ENCODE results near the gene NEK1.

The NEK1 gene

GRCh38 chr4:169361756-169362155 is 250.6 kb downstream of the NEK1 start:
- no peak overlapping the region for H3K23ac ChIP-seq (ENCODE audit: low read depth, low read length, poor library complexity)
- H4K8ac ChIP-seq (ENCODE audit: low read depth, low read length), result no peak overlapping the region
- H2AK5ac ChIP-seq (ENCODE audit: low read depth, low read length), result no peak overlapping the region
- H3K27me3 ChIP-seq (ENCODE audit: control insufficient read depth in 3 of 3, insufficient read depth in 3 of 3, low read depth in 1 of 3, low read length in 3 of 3), result no peaks in the 10 kb centered on the region
- H4K91ac ChIP-seq (ENCODE audit: low read depth, low read length, poor library complexity), result no peak overlapping the region
- H3K9me3 ChIP-seq (replicated peaks in 1 of 2; ENCODE audit: control insufficient read depth in 2 of 2, insufficient read depth in 1 of 2, low read depth in 1 of 2, low read length in 2 of 2), result peaks cover 0 to 3% of the 10 kb centered on the region in 2 donors
- H3K36me3 ChIP-seq (replicated peaks in 1 of 2; ENCODE audit: control insufficient read depth in 2 of 2, insufficient read depth in 2 of 2, low read length in 2 of 2), result no peaks in the 10 kb centered on the region
- no peak overlapping the region for H3K27ac ChIP-seq (replicated peaks; ENCODE audit: low read length)
- no peak overlapping the region for H2BK120ac ChIP-seq (ENCODE audit: low read depth, low read length)
- H3K79me1 ChIP-seq (ENCODE audit: low read depth, low read length), result no peaks in the 10 kb centered on the region
- no peak overlapping the region for H2BK5ac ChIP-seq (ENCODE audit: low read length)
- no peaks in the 10 kb centered on the region for H3K4me1 ChIP-seq (ENCODE audit: control insufficient read depth in 2 of 2, insufficient read depth in 1 of 2, low read depth in 1 of 2, low read length in 2 of 2)
- H2AFZ ChIP-seq (ENCODE audit: low read length), result no peak overlapping the region
- no CpG with 5 or more reads among the region's 3 CpGs for WGBS, 2 donors (ENCODE audit: extremely low coverage in 2 of 2, insufficient read length in 2 of 2, insufficient replicate concordance in 1 of 2)
- no peak overlapping the region for H2BK15ac ChIP-seq (ENCODE audit: low read length)
- H3K9ac ChIP-seq (ENCODE audit: low read depth, low read length, poor library complexity), result no peak overlapping the region
- no peak overlapping the region for H3K14ac ChIP-seq (ENCODE audit: low read length)
- no peak overlapping the region for H2BK12ac ChIP-seq (ENCODE audit: low read length)
- H3K4me3 ChIP-seq (ENCODE audit: low read length in 2 of 2), result no peak overlapping the region
- H3K4ac ChIP-seq (ENCODE audit: low read length), result no peak overlapping the region
- DNase-seq (ENCODE audit: low spot score), result no peak
- H3K18ac ChIP-seq (ENCODE audit: low read length), result no peak overlapping the region
- H3K4me2 ChIP-seq (ENCODE audit: insufficient read depth, low read length, poor library complexity, severe bottlenecking), result no peak overlapping the region

GRCh38 chr4:169359961-169360360 is 252.4 kb downstream of the NEK1 start:
- Histone ChIP-seq H3K14ac (ENCODE audit: low read length) (no peak overlapping the region), H3K4me3 (ENCODE audit: low read length in 2 of 2) (no peak overlapping the region), H4K8ac (ENCODE audit: low read depth, low read length) (no peak overlapping the region), H2BK5ac (ENCODE audit: low read length) (no peak overlapping the region), H3K9ac (ENCODE audit: low read depth, low read length, poor library complexity) (no peak overlapping the region), H2AFZ (ENCODE audit: low read length) (no peak overlapping the region), H2BK15ac (ENCODE audit: low read length) (no peak overlapping the region), H3K4ac (ENCODE audit: low read length) (no peak overlapping the region), H2AK5ac (ENCODE audit: low read depth, low read length) (no peak overlapping the region), H3K27me3 (ENCODE audit: control insufficient read depth in 3 of 3, insufficient read depth in 3 of 3, low read depth in 1 of 3, low read length in 3 of 3) (no peaks in the 10 kb centered on the region), H3K4me1 (ENCODE audit: control insufficient read depth in 2 of 2, insufficient read depth in 1 of 2, low read depth in 1 of 2, low read length in 2 of 2) (no peaks in the 10 kb centered on the region), H3K36me3 (replicated peaks in 1 of 2; ENCODE audit: control insufficient read depth in 2 of 2, insufficient read depth in 2 of 2, low read length in 2 of 2) (no peaks in the 10 kb centered on the region), H3K18ac (ENCODE audit: low read length) (no peak overlapping the region), H3K27ac (replicated peaks; ENCODE audit: low read length) (no peak overlapping the region), H3K79me1 (ENCODE audit: low read depth, low read length) (no peaks in the 10 kb centered on the region), H2BK120ac (ENCODE audit: low read depth, low read length) (no peak overlapping the region), H2BK12ac (ENCODE audit: low read length) (no peak overlapping the region), H3K9me3 (replicated peaks in 1 of 2; ENCODE audit: control insufficient read depth in 2 of 2, insufficient read depth in 1 of 2, low read depth in 1 of 2, low read length in 2 of 2) (peaks cover 0 to 1% of the 10 kb centered on the region in 2 donors), H3K23ac (ENCODE audit: low read depth, low read length, poor library complexity) (no peak overlapping the region), H4K91ac (ENCODE audit: low read depth, low read length, poor library complexity) (no peak overlapping the region), H3K4me2 (ENCODE audit: insufficient read depth, low read length, poor library complexity, severe bottlenecking) (no peak overlapping the region)
- WGBS, 2 donors (ENCODE audit: extremely low coverage in 2 of 2, insufficient read length in 2 of 2, insufficient replicate concordance in 1 of 2), result no CpG with 5 or more reads among the region's 3 CpGs
- no peak for DNase-seq (ENCODE audit: low spot score)

GRCh38 chr4:169352360-169352759 is 260.0 kb downstream of the NEK1 start:
- Histone ChIP-seq H3K4ac (ENCODE audit: low read length) (no peak overlapping the region), H2AK5ac (ENCODE audit: low read depth, low read length) (no peak overlapping the region), H2BK5ac (ENCODE audit: low read length) (no peak overlapping the region), H3K23ac (ENCODE audit: low read depth, low read length, poor library complexity) (no peak overlapping the region), H3K9me3 (replicated peaks in 1 of 2; ENCODE audit: control insufficient read depth in 2 of 2, insufficient read depth in 1 of 2, low read depth in 1 of 2, low read length in 2 of 2) (no peaks in the 10 kb centered on the region), H3K36me3 (replicated peaks in 1 of 2; ENCODE audit: control insufficient read depth in 2 of 2, insufficient read depth in 2 of 2, low read length in 2 of 2) (no peaks in the 10 kb centered on the region), H3K27me3 (ENCODE audit: control insufficient read depth in 3 of 3, insufficient read depth in 3 of 3, low read depth in 1 of 3, low read length in 3 of 3) (no peaks in the 10 kb centered on the region), H2AFZ (ENCODE audit: low read length) (no peak overlapping the region), H3K9ac (ENCODE audit: low read depth, low read length, poor library complexity) (no peak overlapping the region), H3K4me3 (ENCODE audit: low read length in 2 of 2) (no peak overlapping the region), H4K8ac (ENCODE audit: low read depth, low read length) (no peak overlapping the region), H3K4me2 (ENCODE audit: insufficient read depth, low read length, poor library complexity, severe bottlenecking) (no peak overlapping the region), H3K14ac (ENCODE audit: low read length) (no peak overlapping the region), H3K18ac (ENCODE audit: low read length) (no peak overlapping the region), H2BK15ac (ENCODE audit: low read length) (no peak overlapping the region), H2BK12ac (ENCODE audit: low read length) (no peak overlapping the region), H2BK120ac (ENCODE audit: low read depth, low read length) (no peak overlapping the region), H3K27ac (replicated peaks; ENCODE audit: low read length) (no peak overlapping the region), H3K79me1 (ENCODE audit: low read depth, low read length) (no peaks in the 10 kb centered on the region), H4K91ac (ENCODE audit: low read depth, low read length, poor library complexity) (no peak overlapping the region), H3K4me1 (ENCODE audit: control insufficient read depth in 2 of 2, insufficient read depth in 1 of 2, low read depth in 1 of 2, low read length in 2 of 2) (peaks cover 0 to 4% of the 10 kb centered on the region in 2 donors)
- DNase-seq (ENCODE audit: low spot score), result no peak
- WGBS, 2 donors (ENCODE audit: extremely low coverage in 2 of 2, insufficient read length in 2 of 2, insufficient replicate concordance in 1 of 2), result no CpG with 5 or more reads among the region's 3 CpGs

GRCh38 chr4:169351872-169352271 is 260.5 kb downstream of the NEK1 start:
- peak overlapping the region; percentile 27 for H3K27ac ChIP-seq (replicated peaks; ENCODE audit: low read length)
- H3K4me1 ChIP-seq (ENCODE audit: control insufficient read depth in 2 of 2, insufficient read depth in 1 of 2, low read depth in 1 of 2, low read length in 2 of 2), result peaks cover 0 to 4% of the 10 kb centered on the region in 2 donors
- no peak overlapping the region for H3K4ac ChIP-seq (ENCODE audit: low read length)
- WGBS, 2 donors (ENCODE audit: extremely low coverage in 2 of 2, insufficient read length in 2 of 2, insufficient replicate concordance in 1 of 2), result no CpG with 5 or more reads among the region's 7 CpGs
- no peak overlapping the region for H2BK120ac ChIP-seq (ENCODE audit: low read depth, low read length)
- H3K79me1 ChIP-seq (ENCODE audit: low read depth, low read length), result no peaks in the 10 kb centered on the region
- no peak overlapping the region for H3K23ac ChIP-seq (ENCODE audit: low read depth, low read length, poor library complexity)
- H3K18ac ChIP-seq (ENCODE audit: low read length), result no peak overlapping the region
- H3K4me3 ChIP-seq (ENCODE audit: low read length in 2 of 2), result no peak overlapping the region
- H4K8ac ChIP-seq (ENCODE audit: low read depth, low read length), result no peak overlapping the region
- H3K36me3 ChIP-seq (replicated peaks in 1 of 2; ENCODE audit: control insufficient read depth in 2 of 2, insufficient read depth in 2 of 2, low read length in 2 of 2), result no peaks in the 10 kb centered on the region
- H2AK5ac ChIP-seq (ENCODE audit: low read depth, low read length), result no peak overlapping the region
- H3K4me2 ChIP-seq (ENCODE audit: insufficient read depth, low read length, poor library complexity, severe bottlenecking), result no peak overlapping the region
- peak; percentile 44 for DNase-seq (ENCODE audit: low spot score)
- H3K9me3 ChIP-seq (replicated peaks in 1 of 2; ENCODE audit: control insufficient read depth in 2 of 2, insufficient read depth in 1 of 2, low read depth in 1 of 2, low read length in 2 of 2), result no peaks in the 10 kb centered on the region
- no peak overlapping the region for H2AFZ ChIP-seq (ENCODE audit: low read length)
- no peak overlapping the region for H2BK5ac ChIP-seq (ENCODE audit: low read length)
- no peak overlapping the region for H3K9ac ChIP-seq (ENCODE audit: low read depth, low read length, poor library complexity)
- no peaks in the 10 kb centered on the region for H3K27me3 ChIP-seq (ENCODE audit: control insufficient read depth in 3 of 3, insufficient read depth in 3 of 3, low read depth in 1 of 3, low read length in 3 of 3)
- H4K91ac ChIP-seq (ENCODE audit: low read depth, low read length, poor library complexity), result no peak overlapping the region
- no peak overlapping the region for H3K14ac ChIP-seq (ENCODE audit: low read length)
- no peak overlapping the region for H2BK15ac ChIP-seq (ENCODE audit: low read length)
- no peak overlapping the region for H2BK12ac ChIP-seq (ENCODE audit: low read length)

Data from neuronal stem cell (in vitro differentiated cells).